HCT116 (cell line): ENCODE measurements around the gene TAF1. TPM values are rescaled to one million over a fixed set of nuclear protein-coding genes. Genes with fewer than 3 reads are reported as not detected.

Experiments used
- ATAC-seq: fragments of 200-7000 bp; cut with Tn5 transposase; 2 replicates; pipeline ENCODE4 v1.9.1; 2020; ENCODE audit warnings: mild to moderate bottlenecking, moderate library complexity
- BruUV-seq: library from RNA; stranded (reverse); fragments of 400-500 nt; replicated peaks from 2 replicates; lab custom pipeline; 2021; lab: Mats Ljungman, UMichigan
- CTCF ChIA-PET: fragments of 300-600 bp; sonication (Branson Sonifier 250); formaldehyde crosslinking; loops from one replicate; lab custom pipeline; 2021; ENCODE audit warnings: antibody characterized with exemption; lab: Charles Lee
- POLR2A ChIA-PET: fragments of 300-600, 350-600 bp; sonication (Branson Sonifier 250); formaldehyde crosslinking; loops from one replicate; lab custom pipeline; 2021; ENCODE audit warnings: antibody characterized with exemption; lab: Charles Lee
- RAD21 ChIA-PET, 2 experiments: fragments of 300-600 bp; sonication (Branson Sonifier 250); formaldehyde crosslinking; loops; one replicate each; lab custom pipeline; 2023; ENCODE audit warnings: low total read pairs in 2 of 2; ENCODE audit not compliant: uncharacterized antibody in 2 of 2, unreplicated experiment in 2 of 2, low non-redundant PET in 1 of 2; lab: Charles Lee
- DNase-seq: peaks from one replicate; pipeline ENCODE4 v3.0.0-alpha.2; 2010; ENCODE audit warnings: low read depth, low spot score
- H2AFZ ChIP-seq: fragments of 200-600 bp; shearing (Covaris generic), sonication (generic); 2 replicates; pipeline ENCODE4 v1.6.1; 2017; ENCODE audit warnings: low read depth, mixed run types, mixed read lengths, antibody characterized with exemption, low read length; ENCODE audit not compliant: poor library complexity, severe bottlenecking
- H3K27ac ChIP-seq: 2 replicates; pipeline ENCODE4 v1.5.1; 2012; ENCODE audit warnings: low read depth, low read length
- H3K27me3 ChIP-seq: fragments of 200-600 bp; sonication (generic); 2 replicates; pipeline ENCODE4 v1.6.1; 2016; ENCODE audit warnings: mixed run types, low read length, mixed read lengths; ENCODE audit not compliant: insufficient read depth
- H3K36me3 ChIP-seq, 2 experiments: fragments of 200-500 bp in 1 of 2; fragments of 200-600 bp in 1 of 2; sonication (Bioruptor generic) in 1 of 2; sonication (generic) in 1 of 2; 2 replicates each; pipeline versions ENCODE4 v1.5.1 to v1.6.1; 2014 to 2016; ENCODE audit warnings: low read length in 2 of 2, inconsistent platforms in 1 of 2, mixed read lengths in 1 of 2, mixed run types in 1 of 2; ENCODE audit not compliant: insufficient read depth in 2 of 2, control insufficient read depth in 1 of 2
- H3K4me1 ChIP-seq, 2 experiments: fragments of 200-600 bp in 1 of 2; sonication (generic) in 1 of 2; 2 replicates each; pipeline versions ENCODE4 v1.5.1 to v1.6.1; 2012 to 2017; ENCODE audit warnings: low read length in 2 of 2, inconsistent platforms in 1 of 2, mild to moderate bottlenecking in 1 of 2, mixed read lengths in 1 of 2, mixed run types in 1 of 2, moderate library complexity in 1 of 2; ENCODE audit not compliant: insufficient read depth in 2 of 2, control insufficient read depth in 1 of 2
- H3K4me2 ChIP-seq: fragments of 200-600 bp; sonication (generic); 2 replicates; pipeline ENCODE4 v1.6.1; 2017; ENCODE audit warnings: mixed run types, low read length, mixed read lengths
- H3K4me3 ChIP-seq, 2 experiments: fragments of 200-600 bp in 1 of 2; sonication (generic) in 1 of 2; replicated peaks in 1 of 2; 2 replicates each; pipeline ENCODE4 v1.5.1; 2011 to 2016; ENCODE audit warnings: low read length in 2 of 2, control low read depth in 1 of 2, low read depth in 1 of 2, mild to moderate bottlenecking in 1 of 2, mixed read lengths in 1 of 2, mixed run types in 1 of 2
- H3K79me2 ChIP-seq: fragments of 200-600 bp; sonication (generic); 2 replicates; pipeline ENCODE4 v1.6.1; 2017; ENCODE audit warnings: mild to moderate bottlenecking, mixed run types, low read length, moderate library complexity, mixed read lengths; ENCODE audit not compliant: insufficient read depth
- H3K9ac ChIP-seq: fragments of 200-600 bp; sonication (generic); 2 replicates; pipeline ENCODE4 v1.6.1; 2016; ENCODE audit warnings: low read length, mixed read lengths
- H3K9me2 ChIP-seq: fragments of 200-600 bp; sonication (generic), shearing (Covaris generic); 2 replicates; pipeline ENCODE4 v1.6.1; 2017; ENCODE audit warnings: mixed run types, mild to moderate bottlenecking, moderate library complexity; ENCODE audit not compliant: insufficient read depth
- H3K9me3 ChIP-seq, 2 experiments: fragments of 200-500 bp in 1 of 2; fragments of 200-600 bp in 1 of 2; sonication (Bioruptor generic) in 1 of 2; sonication (generic) in 1 of 2; 2 replicates each; pipeline ENCODE4 v1.6.1; 2014 to 2017; ENCODE audit warnings: low read length in 2 of 2, mixed read lengths in 2 of 2, inconsistent platforms in 1 of 2, low read depth in 1 of 2, mild to moderate bottlenecking in 1 of 2, mixed run types in 1 of 2, moderate library complexity in 1 of 2; ENCODE audit not compliant: control insufficient read depth in 1 of 2, insufficient read depth in 1 of 2
- H4K20me1 ChIP-seq: fragments of 200-600 bp; sonication (generic), shearing (Covaris generic); 2 replicates; pipeline ENCODE4 v1.6.1; 2017; ENCODE audit warnings: mixed run types, mild to moderate bottlenecking, moderate library complexity; ENCODE audit not compliant: insufficient read depth
- CTCF ChIP-seq, 3 experiments: fragments of 200-600 bp in 1 of 3; sonication (generic) in 1 of 3; IDR thresholded peaks in 2 of 3; conservative IDR thresholded peaks in 1 of 3; 2 replicates each; pipeline ENCODE4 v1.5.1; 2012 to 2017; ENCODE audit warnings: low read depth in 2 of 3, low read length in 2 of 3, antibody characterized with exemption in 1 of 3, borderline replicate concordance in 1 of 3, control low read depth in 1 of 3, mild to moderate bottlenecking in 1 of 3, mixed read lengths in 1 of 3, mixed run types in 1 of 3, moderate library complexity in 1 of 3; ENCODE audit not compliant: insufficient read depth in 1 of 3
- ELF1 ChIP-seq: IDR thresholded peaks from 2 replicates; pipeline ENCODE4 v1.6.1; 2012; ENCODE audit warnings: low read depth, borderline replicate concordance
- EZH2phosphoT487 ChIP-seq: fragments of 200-600 bp; IDR thresholded peaks from 2 replicates; pipeline ENCODE4 v1.6.1; 2018; ENCODE audit warnings: antibody characterized with exemption, borderline replicate concordance
- FOSL1 ChIP-seq: IDR thresholded peaks from 2 replicates; pipeline ENCODE4 v1.6.1; 2012; ENCODE audit warnings: low read depth
- POLR2A ChIP-seq: IDR thresholded peaks from 2 replicates; pipeline ENCODE4 v1.7.0; 2011; ENCODE audit warnings: borderline replicate concordance; ENCODE audit not compliant: insufficient read depth, insufficient read length; ENCODE audit errors: extremely low read depth
- POLR2AphosphoS5 ChIP-seq: IDR thresholded peaks from 2 replicates; pipeline ENCODE4 v1.6.1; 2011; ENCODE audit warnings: mild to moderate bottlenecking, low read depth, low read length, moderate library complexity
- SP1 ChIP-seq: IDR thresholded peaks from 2 replicates; pipeline ENCODE4 v1.6.1; 2012; ENCODE audit warnings: low read depth
- SRF ChIP-seq: IDR thresholded peaks from 2 replicates; pipeline ENCODE4 v1.6.1; 2012; ENCODE audit warnings: low read depth
- TCF7L2 ChIP-seq: IDR thresholded peaks from 2 replicates; pipeline ENCODE4 v1.7.0; 2011; ENCODE audit warnings: borderline replicate concordance, inconsistent platforms; ENCODE audit not compliant: insufficient read depth, insufficient read length; ENCODE audit errors: extremely low read depth
- intact Hi-C: fragments of 100-400 bp; cut with micrococcal nuclease; formaldehyde crosslinking; loops from 2 replicates; pipeline ENCODE4 v1.10.0; 2022
- total RNA-seq: library from RNA; stranded (reverse); gene quantifications from one replicate; pipeline ENCODE4 v1.2.1, GENCODE V29; 2021; ENCODE audit not compliant: unreplicated experiment
- TF ChIP-seq, protein P1 (sequence below): IDR thresholded peaks from 2 replicates; pipeline ENCODE4 v1.6.1; 2011; ENCODE audit warnings: mild to moderate bottlenecking, low read length, moderate library complexity; ENCODE audit not compliant: insufficient replicate concordance; ENCODE audit errors: extremely low read depth

The TAF1 gene
- total RNA-seq, 1 experiment from 2014 or later, result 27.7 TPM

DNA sequence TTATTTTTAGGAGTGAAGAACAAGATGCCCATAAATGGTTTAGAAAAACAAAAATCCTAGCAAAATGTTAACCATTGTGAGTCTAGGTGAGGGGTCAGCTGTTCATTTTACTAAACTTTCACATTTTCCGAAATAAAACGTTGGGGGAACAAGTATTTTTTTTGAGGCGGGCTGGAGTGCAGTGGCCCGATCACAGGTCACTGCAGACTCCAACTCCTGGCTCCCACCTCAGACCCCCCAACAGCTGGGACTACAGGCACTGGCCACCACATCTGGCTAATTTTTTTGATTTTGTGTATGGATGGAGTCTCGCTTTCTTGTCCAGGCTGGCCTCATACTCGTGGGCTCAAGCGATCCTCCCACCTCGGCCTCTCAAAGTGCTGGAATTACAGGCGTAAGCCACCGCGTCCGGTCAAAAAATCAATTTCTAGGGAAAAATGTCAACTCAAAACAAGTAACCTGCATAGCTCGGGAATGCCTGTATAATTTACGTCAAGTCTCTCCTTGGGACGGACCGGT lies 742 bp upstream of the TAF1 start:
- TSS peak; percentile 98 for BruUV-seq
- ChIA-PET RAD21 (no interaction called here), POLR2A (interaction anchor here (0.9 to 1.4 kb wide), 3 partner anchors 82 to 183 kb away, joined by 5 to 8 read pairs (median 7); partner anchors contain the start of genes NONO and OGT), CTCF (no interaction called here)
- Histone ChIP-seq H4K20me1 (no peaks in the 10 kb centered on the region), H3K79me2 (peaks cover 28% of the 10 kb centered on the region), H3K4me1 (peaks cover 3 to 15% of the 10 kb centered on the region in 2 experiments; a peak in 2 of 4 replicates), H3K36me3 (no peaks in the 10 kb centered on the region), H3K4me3 (peak overlapping the region; percentile 63 to 67), H3K27me3 (no peaks in the 10 kb centered on the region), H3K9me2 (no peaks in the 10 kb centered on the region), H3K27ac (peak overlapping the region; percentile 81), H3K9ac (peak overlapping the region; percentile 86), H3K9me3 (no peaks in the 10 kb centered on the region), H2AFZ (no peak overlapping the region), H3K4me2 (peak overlapping the region; percentile 78)
- no peak for TF ChIP-seq SRF
- TF ChIP-seq POLR2AphosphoS5, result peak; percentile 82
- TF ChIP-seq POLR2A, result peak; percentile 3
- TF ChIP-seq FOSL1, result no peak
- TF ChIP-seq CTCF (IDR thresholded peaks at IDR 0.05 in 2 of 3, conservative IDR thresholded peaks at IDR 0.05 in 1 of 3; ENCODE audit: borderline replicate concordance in 1 of 3, insufficient read depth in 1 of 3, low read depth in 2 of 3, low read length in 2 of 3), result no peak
- TF ChIP-seq SP1, result no peak
- TF ChIP-seq EZH2phosphoT487, result no peak
- no peak for TF ChIP-seq TCF7L2
- TF ChIP-seq, protein P1, sequence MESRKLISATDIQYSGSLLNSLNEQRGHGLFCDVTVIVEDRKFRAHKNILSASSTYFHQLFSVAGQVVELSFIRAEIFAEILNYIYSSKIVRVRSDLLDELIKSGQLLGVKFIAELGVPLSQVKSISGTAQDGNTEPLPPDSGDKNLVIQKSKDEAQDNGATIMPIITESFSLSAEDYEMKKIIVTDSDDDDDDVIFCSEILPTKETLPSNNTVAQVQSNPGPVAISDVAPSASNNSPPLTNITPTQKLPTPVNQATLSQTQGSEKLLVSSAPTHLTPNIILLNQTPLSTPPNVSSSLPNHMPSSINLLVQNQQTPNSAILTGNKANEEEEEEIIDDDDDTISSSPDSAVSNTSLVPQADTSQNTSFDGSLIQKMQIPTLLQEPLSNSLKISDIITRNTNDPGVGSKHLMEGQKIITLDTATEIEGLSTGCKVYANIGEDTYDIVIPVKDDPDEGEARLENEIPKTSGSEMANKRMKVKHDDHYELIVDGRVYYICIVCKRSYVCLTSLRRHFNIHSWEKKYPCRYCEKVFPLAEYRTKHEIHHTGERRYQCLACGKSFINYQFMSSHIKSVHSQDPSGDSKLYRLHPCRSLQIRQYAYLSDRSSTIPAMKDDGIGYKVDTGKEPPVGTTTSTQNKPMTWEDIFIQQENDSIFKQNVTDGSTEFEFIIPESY, result no peak
- TF ChIP-seq ELF1, result no peak
- ATAC-seq (no peak), DNase-seq (no peak)
- intact Hi-C loops, result no loop called here
